Endothelial cell of umbilical vein (primary cell): Measurements from ENCODE around the gene NUDT14. TPM values are rescaled to one million over a fixed set of nuclear protein-coding genes. Genes with fewer than 3 reads are reported as not detected.

Experiments
- BruUV-seq: library from RNA; stranded (reverse); fragments of 400-500 nt; replicated peaks from 2 replicates; lab custom pipeline; 2021; lab: Mats Ljungman, UMichigan
- CTCF ChIA-PET: fragments of 300-600, 350-600 bp; sonication (Branson Sonifier 250); formaldehyde crosslinking; loops from one replicate; lab custom pipeline; 2021; ENCODE audit warnings: antibody characterized with exemption, inconsistent platforms; lab: Charles Lee
- POLR2A ChIA-PET: fragments of 300-600, 350-600 bp; sonication (Branson Sonifier 250); formaldehyde crosslinking; loops from one replicate; lab custom pipeline; 2021; ENCODE audit warnings: antibody characterized with exemption, inconsistent platforms; lab: Charles Lee
- DNase-seq: peaks from one replicate; pipeline ENCODE4 v3.0.0-alpha.2; 2011; ENCODE audit warnings: low read depth, low spot score
- FAIRE-seq: peaks from 2 replicates; lab custom pipeline; 2011; peaks lifted over from hg19 to GRCh38; lab: Jason Lieb, UNC
- H2AFZ ChIP-seq: 2 replicates; pipeline ENCODE4 v1.6.0; 2012; ENCODE audit warnings: low read depth, low read length, control low read depth, inconsistent platforms
- H3K27ac ChIP-seq: 2 replicates; pipeline ENCODE4 v1.5.1; 2011; ENCODE audit warnings: low read depth, mild to moderate bottlenecking, control low read depth, low read length, moderate library complexity; ENCODE audit not compliant: insufficient read depth
- H3K27me3 ChIP-seq, 2 experiments: 2 replicates each; pipeline versions ENCODE4 v1.6.0 to v1.6.1; 2011; ENCODE audit warnings: low read length in 2 of 2, mixed read lengths in 1 of 2; ENCODE audit not compliant: control insufficient read depth in 2 of 2, insufficient read depth in 2 of 2
- H3K36me3 ChIP-seq, 2 experiments: 2 replicates in 1 of 2; 3 replicates in 1 of 2; pipeline ENCODE4 v1.5.1; 2011; ENCODE audit warnings: low read length in 2 of 2, mild to moderate bottlenecking in 1 of 2, moderate library complexity in 1 of 2; ENCODE audit not compliant: control insufficient read depth in 2 of 2, insufficient read depth in 2 of 2; ENCODE audit errors: extremely low read depth in 1 of 2
- H3K4me1 ChIP-seq: 3 replicates; pipeline ENCODE4 v1.5.1; 2011; ENCODE audit warnings: mild to moderate bottlenecking, low read length; ENCODE audit not compliant: control insufficient read depth, insufficient read depth; ENCODE audit errors: extremely low read depth
- H3K4me2 ChIP-seq: 2 replicates; pipeline ENCODE4 v1.6.1; 2011; ENCODE audit warnings: low read length, control low read depth, mixed read lengths; ENCODE audit not compliant: insufficient read depth
- H3K4me3 ChIP-seq, 3 experiments: fragments of 200-600 bp in 1 of 3; sonication (generic), shearing (Covaris generic) in 1 of 3; replicated peaks in 1 of 3; 2 replicates each; pipeline ENCODE4 v1.5.1; 2011 to 2016; ENCODE audit warnings: control low read depth in 3 of 3, low read length in 3 of 3, mild to moderate bottlenecking in 2 of 3, inconsistent platforms in 1 of 3, low read depth in 1 of 3, moderate library complexity in 1 of 3; ENCODE audit not compliant: insufficient read depth in 1 of 3
- H3K79me2 ChIP-seq: 2 replicates; pipeline ENCODE4 v1.6.0; 2012; ENCODE audit warnings: low read length, inconsistent platforms; ENCODE audit not compliant: control insufficient read depth, insufficient read depth
- H3K9ac ChIP-seq: replicated peaks from 2 replicates; pipeline ENCODE3; 2011; ENCODE audit warnings: low read length, control low read depth; ENCODE audit not compliant: insufficient read depth; ENCODE audit errors: extremely low read depth
- H3K9me1 ChIP-seq: replicated peaks from 3 replicates; pipeline ENCODE4 v1.6.0; 2011; ENCODE audit warnings: mild to moderate bottlenecking, low read length; ENCODE audit not compliant: control insufficient read depth, insufficient read depth; ENCODE audit errors: extremely low read depth
- H3K9me3 ChIP-seq: replicated peaks from 2 replicates; pipeline ENCODE4 v1.5.1; 2012; ENCODE audit warnings: low read length, inconsistent platforms; ENCODE audit not compliant: control insufficient read depth, insufficient read depth
- H4K20me1 ChIP-seq: replicated peaks from 2 replicates; pipeline ENCODE3; 2011; ENCODE audit warnings: mild to moderate bottlenecking, low read length; ENCODE audit not compliant: control insufficient read depth, insufficient read depth; ENCODE audit errors: extremely low read depth
- EZH2 ChIP-seq: IDR thresholded peaks from 2 replicates; pipeline ENCODE4 v1.6.1; 2012; ENCODE audit warnings: borderline replicate concordance, low read depth, mild to moderate bottlenecking, moderate library complexity, low read length, inconsistent platforms; ENCODE audit not compliant: severe bottlenecking
- GATA2 ChIP-seq: IDR thresholded peaks from 2 replicates; pipeline ENCODE4 v1.7.0; 2011; ENCODE audit warnings: low read depth, mild to moderate bottlenecking, moderate library complexity, mixed read lengths, low read length; ENCODE audit not compliant: insufficient read length, insufficient read depth
- JUN ChIP-seq: IDR thresholded peaks from 2 replicates; pipeline ENCODE4 v1.6.1; 2011; ENCODE audit warnings: borderline replicate concordance, low read depth; ENCODE audit not compliant: insufficient read length, insufficient read depth
- MYC ChIP-seq: IDR thresholded peaks from one replicate; pipeline ENCODE4 v1.6.1; 2011; ENCODE audit warnings: mild to moderate bottlenecking, low read depth, low read length
- POLR2A ChIP-seq: IDR thresholded peaks from 2 replicates; pipeline ENCODE4 v1.6.1; 2012; ENCODE audit warnings: low read depth, mild to moderate bottlenecking, control low read depth, low read length
- POLR2AphosphoS5 ChIP-seq: IDR thresholded peaks from 2 replicates; pipeline ENCODE4 v1.6.1; 2012; ENCODE audit warnings: low read depth, mild to moderate bottlenecking, control low read depth, low read length, moderate library complexity; ENCODE audit not compliant: insufficient read depth
- dilution Hi-C: fragments of 300-500 bp; cut with MboI; formaldehyde crosslinking; loops from one replicate; pipeline ENCODE4 v1.15.0; 2019; ENCODE audit warnings: low sequenced_read_pairs; ENCODE audit not compliant: extremely low pct_ligation_motif_present
- intact Hi-C: fragments of 100-400 bp; cut with micrococcal nuclease; formaldehyde crosslinking; loops from one replicate; pipeline ENCODE4 v1.10.0; 2022
- polyA plus RNA-seq, 4 experiments: library from polyadenylated mRNA; depleted of rRNA in 3 of 4; stranded (reverse) in 3 of 4; unstranded in 1 of 4; fragments of >200 nt; gene quantifications; 2 replicates each; pipeline versions ENCODE4 v1.2.1 to v1.2.3, GENCODE V29; 2011 to 2012; ENCODE audit warnings: missing spikeins in 1 of 4
- total RNA-seq: library from RNA; stranded (reverse); gene quantifications from 2 replicates; pipeline ENCODE4 v1.2.3, GENCODE V29; 2021

NUDT14 gene
- total and polyA plus RNA-seq, 2 donors (not counting 3 experiments of a cell fraction or from before 2014, with no cell fraction given), result 97.7 to 103 TPM

DNA sequence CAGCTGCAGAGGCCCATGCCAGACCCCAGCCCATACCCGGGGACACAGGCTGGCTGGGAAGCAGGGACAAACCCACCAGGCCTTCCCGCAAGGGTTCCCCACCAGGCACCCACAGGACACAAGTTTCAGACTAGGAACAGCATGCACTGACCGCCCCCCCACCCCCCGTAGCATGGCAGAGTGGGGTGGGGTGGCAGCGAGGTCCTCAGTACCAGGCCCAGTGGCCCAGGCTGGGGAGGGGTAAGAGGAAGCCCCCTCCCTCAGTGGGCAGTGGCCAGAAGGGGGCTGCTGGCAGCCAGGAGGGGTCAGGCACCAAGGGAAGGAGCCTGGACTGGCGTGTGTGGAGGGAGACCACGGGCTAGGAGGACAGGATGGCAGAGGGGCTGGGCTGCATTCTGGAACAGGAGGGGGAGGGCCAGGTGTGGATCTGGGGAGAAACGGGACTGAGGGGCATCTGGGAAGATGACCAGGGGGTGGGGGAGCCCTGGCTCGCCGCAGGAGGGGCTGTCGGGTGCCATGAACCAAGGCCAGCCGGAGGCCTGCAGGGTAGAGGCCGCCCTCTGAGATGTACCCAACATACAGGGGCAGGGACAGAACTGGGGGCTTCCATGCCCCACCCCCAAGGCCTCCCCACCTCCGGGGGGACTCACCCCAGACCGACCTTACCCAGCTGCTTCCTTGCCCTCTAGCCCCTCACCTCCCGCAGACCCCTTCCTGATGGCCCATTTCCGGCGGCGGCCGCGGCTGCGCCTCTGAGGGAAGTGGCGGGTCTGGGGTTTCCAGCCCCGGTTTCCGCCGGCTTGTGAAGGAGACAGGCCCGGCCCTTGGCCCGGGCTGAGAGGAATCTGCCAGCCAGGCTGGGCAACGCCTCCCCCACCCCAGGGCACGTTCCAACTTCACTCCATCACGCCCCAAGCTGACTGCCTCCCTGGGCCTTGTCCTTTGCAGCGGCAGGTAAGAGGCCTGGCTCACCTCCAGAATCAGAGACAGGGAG, 6.9 kb downstream of the NUDT14 start:
- Histone ChIP-seq H3K27me3 (no peaks in the 10 kb centered on the region), H3K9me3 (no peaks in the 10 kb centered on the region), H3K9me1 (no peaks in the 10 kb centered on the region), H3K4me3 (no peak overlapping the region), H3K36me3 (no peaks in the 10 kb centered on the region), H3K4me2 (no peak overlapping the region), H3K79me2 (no peaks in the 10 kb centered on the region), H3K27ac (peak overlapping the region; percentile 76), H4K20me1 (no peaks in the 10 kb centered on the region), H3K4me1 (peaks cover 57% of the 10 kb centered on the region), H3K9ac (peak overlapping the region; percentile 41), H2AFZ (no peak overlapping the region)
- dilution Hi-C loops, result no loop called here
- no peak for TF ChIP-seq JUN
- TF ChIP-seq POLR2A, result peak; percentile 58
- peak; percentile 94 for TF ChIP-seq POLR2AphosphoS5
- TF ChIP-seq EZH2, result no peak
- peak; percentile 10 for TF ChIP-seq MYC
- POLR2A ChIA-PET, result interaction anchor here (0.5 kb wide), 1 partner anchor 24 kb away, joined by 4 read pairs; no protein-coding TSS in a partner anchor
- intact Hi-C loops, result loop anchor here (1.0 kb wide), 1 partner anchor 19 kb away; no protein-coding TSS in a partner anchor
- no TSS peak for BruUV-seq
- DNase-seq (peak; percentile 66), FAIRE-seq (peak; percentile 87)
- CTCF ChIA-PET, result interaction anchor here (1.1 kb wide), 1 partner anchor 178 kb away, joined by 3 read pairs; no protein-coding TSS in a partner anchor

DNA sequence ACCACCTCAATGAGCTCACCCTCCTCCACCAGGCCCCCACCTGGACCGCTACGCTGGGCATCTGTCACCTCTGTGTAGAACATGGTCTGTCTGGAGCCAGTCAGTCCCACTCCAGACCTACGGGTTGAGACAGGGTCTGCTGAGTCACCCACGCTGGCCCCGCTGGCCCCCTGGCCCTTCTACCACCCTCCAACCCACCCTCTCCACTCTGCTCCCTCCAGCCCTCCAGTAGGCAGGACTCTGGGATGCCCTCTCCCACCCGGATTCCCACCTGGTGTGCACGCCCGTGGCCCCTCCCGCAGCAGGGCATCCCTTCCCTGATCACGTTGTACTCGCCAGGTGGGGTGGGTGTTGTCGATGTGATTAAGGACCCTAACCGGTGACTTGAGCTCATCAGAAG, 8.0 kb downstream of the NUDT14 start:
- BruUV-seq, result no TSS peak
- CTCF ChIA-PET, result interaction anchor here (0.9 to 6.4 kb wide), 3 partner anchors 25 to 307 kb away, joined by 3 to 94 read pairs (median 4); no protein-coding TSS in a partner anchor
- TF ChIP-seq MYC, result no peak
- no peak for TF ChIP-seq GATA2
- no peak overlapping the region for H2AFZ ChIP-seq
- H3K4me2 ChIP-seq, result no peak overlapping the region
- H3K9me1 ChIP-seq, result no peaks in the 10 kb centered on the region
- H3K36me3 ChIP-seq, result no peaks in the 10 kb centered on the region
- DNase-seq (no peak), FAIRE-seq (no peak)
- no peaks in the 10 kb centered on the region for H3K9me3 ChIP-seq
- no peaks in the 10 kb centered on the region for H4K20me1 ChIP-seq
- H3K9ac ChIP-seq, result no peak overlapping the region
- dilution Hi-C loops (no loop called here), intact Hi-C loops (no loop called here)
- peaks cover 57% of the 10 kb centered on the region for H3K4me1 ChIP-seq
- no peak overlapping the region for H3K4me3 ChIP-seq
- no peak overlapping the region for H3K27ac ChIP-seq
- H3K79me2 ChIP-seq, result no peaks in the 10 kb centered on the region
- POLR2A ChIA-PET, result no interaction called here
- no peaks in the 10 kb centered on the region for H3K27me3 ChIP-seq
